ENCODE measurements around the gene NAV3. TPM values are rescaled to one million over a fixed set of nuclear protein-coding genes. Genes with fewer than 3 reads are reported as not detected.

The NAV3 gene
- polyA plus RNA-seq, 1 of the 3 experiments (the other 2 are of a cell fraction) = 10.5 TPM

DNA sequence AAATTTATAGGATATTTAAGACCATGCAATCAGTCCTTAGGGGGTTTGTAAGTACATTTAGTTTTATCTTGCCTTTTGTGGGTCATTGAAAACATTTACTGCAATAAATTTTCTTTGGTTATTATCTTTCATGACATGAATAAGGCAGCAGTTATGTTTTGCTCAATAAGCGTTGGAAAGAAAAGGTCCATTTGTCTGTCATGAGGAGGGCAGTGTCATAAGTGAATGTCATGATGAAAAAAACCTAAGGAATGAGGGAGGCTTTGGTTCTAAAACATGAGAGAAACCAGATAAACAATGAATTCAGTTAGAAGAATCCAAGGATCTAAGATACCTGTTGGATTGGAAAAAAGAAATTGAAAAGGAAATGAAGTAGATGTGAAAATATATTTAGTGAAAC lies 209.4 kb downstream of the NAV3 start:
- TF ChIP-seq FOSL2 (IDR thresholded peaks at IDR 0.05; ENCODE audit: borderline replicate concordance, low read depth) = no peak
- TF ChIP-seq GABPA (IDR thresholded peaks at IDR 0.05; ENCODE audit: low read depth) = no peak
- TF ChIP-seq TCF12 (IDR thresholded peaks at IDR 0.05) = no peak
- TF ChIP-seq GATA2 (CRISPR knock-in tag; IDR thresholded peaks at IDR 0.05) = no peak
- TF ChIP-seq NFIC (IDR thresholded peaks at IDR 0.05; ENCODE audit: borderline replicate concordance) = no peak
- TF ChIP-seq, protein P1, sequence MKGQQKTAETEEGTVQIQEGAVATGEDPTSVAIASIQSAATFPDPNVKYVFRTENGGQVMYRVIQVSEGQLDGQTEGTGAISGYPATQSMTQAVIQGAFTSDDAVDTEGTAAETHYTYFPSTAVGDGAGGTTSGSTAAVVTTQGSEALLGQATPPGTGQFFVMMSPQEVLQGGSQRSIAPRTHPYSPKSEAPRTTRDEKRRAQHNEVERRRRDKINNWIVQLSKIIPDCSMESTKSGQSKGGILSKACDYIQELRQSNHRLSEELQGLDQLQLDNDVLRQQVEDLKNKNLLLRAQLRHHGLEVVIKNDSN (IDR thresholded peaks at IDR 0.05; ENCODE audit: borderline replicate concordance, low read depth) = no peak
- no peak for TF ChIP-seq FOXJ3 (CRISPR knock-in tag; IDR thresholded peaks at IDR 0.05)
- Histone ChIP-seq H2AFZ (ENCODE audit: low read depth) (no peak overlapping the region), H3K36me3 (replicated peaks in 1 of 2; ENCODE audit: control insufficient read depth in 1 of 2, insufficient read depth in 2 of 2, low read length in 1 of 2) (peaks cover 5 to 7% of the 10 kb centered on the region in 2 experiments), H3K9me2 (no peaks in the 10 kb centered on the region), H3K27ac (ENCODE audit: low read depth in 2 of 2, low read length in 1 of 2) (no peak overlapping the region), H3K79me2 (ENCODE audit: insufficient read depth) (peaks cover 15% of the 10 kb centered on the region; the same call in 1 of the 2 replicates), H3K4me3 (ENCODE audit: low read depth in 2 of 2, low read length in 1 of 2) (no peak overlapping the region), H4K20me1 (ENCODE audit: insufficient read depth) (no peaks in the 10 kb centered on the region), H3F3A (replicated peaks; ENCODE audit: insufficient read depth) (no peaks in the 10 kb centered on the region), H3K9me3 (no peaks in the 10 kb centered on the region), H3K27me3 (ENCODE audit: insufficient read depth) (no peaks in the 10 kb centered on the region), H3K4me2 (no peak overlapping the region), H3K4me1 (ENCODE audit: control insufficient read depth in 1 of 2, insufficient read depth in 2 of 2, low read depth in 1 of 2, low read length in 1 of 2) (peaks cover 0 to 6% of the 10 kb centered on the region in 2 experiments; a peak in 2 of 4 replicates), H3K9ac (no peak overlapping the region)
- CTCF ChIA-PET = no interaction called here
- no peak for DNase-seq
- POLR2A ChIA-PET = no interaction called here
- WGBS (ENCODE audit: low lambda C conversion rate) = 97% methylated on average over 1 of the region's 1 CpG

DNA sequence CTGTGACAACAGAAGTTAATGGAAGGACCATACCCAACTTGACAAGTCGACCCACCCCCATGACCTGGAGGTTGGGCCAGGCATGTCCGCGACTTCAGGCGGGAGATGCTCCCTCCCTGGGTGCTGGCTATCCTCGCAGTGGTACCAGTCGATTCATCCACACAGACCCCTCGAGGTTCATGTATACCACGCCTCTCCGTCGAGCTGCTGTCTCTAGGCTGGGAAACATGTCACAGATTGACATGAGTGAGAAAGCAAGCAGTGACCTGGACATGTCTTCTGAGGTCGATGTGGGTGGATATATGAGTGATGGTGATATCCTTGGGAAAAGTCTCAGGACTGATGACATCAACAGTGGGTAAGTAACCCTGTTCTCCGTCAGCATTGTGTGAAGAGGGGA lies 220.1 kb downstream of the NAV3 start:
- H3K4me3 ChIP-seq (ENCODE audit: low read depth in 2 of 2, low read length in 1 of 2) = no peak overlapping the region
- ChIA-PET POLR2A (no interaction called here), CTCF (no interaction called here)
- H3F3A ChIP-seq (replicated peaks; ENCODE audit: insufficient read depth) = no peaks in the 10 kb centered on the region
- H3K4me2 ChIP-seq = no peak overlapping the region
- H3K9me3 ChIP-seq = no peaks in the 10 kb centered on the region
- H3K79me2 ChIP-seq (ENCODE audit: insufficient read depth) = peaks cover 7% of the 10 kb centered on the region; the same call in 1 of the 2 replicates
- H3K27ac ChIP-seq (ENCODE audit: low read depth in 2 of 2, low read length in 1 of 2) = no peak overlapping the region; a peak in 1 of 4 replicates
- no peak overlapping the region for H3K9ac ChIP-seq
- H2AFZ ChIP-seq (ENCODE audit: low read depth) = no peak overlapping the region
- peaks cover 8 to 25% of the 10 kb centered on the region in 2 experiments for H3K36me3 ChIP-seq (replicated peaks in 1 of 2; ENCODE audit: control insufficient read depth in 1 of 2, insufficient read depth in 2 of 2, low read length in 1 of 2)
- no peaks in the 10 kb centered on the region for H3K9me2 ChIP-seq
- no peaks in the 10 kb centered on the region for H4K20me1 ChIP-seq (ENCODE audit: insufficient read depth)
- TF ChIP-seq SIN3A (IDR thresholded peaks at IDR 0.05; ENCODE audit: borderline replicate concordance, low read depth, low read length) = no peak
- TF ChIP-seq YY1 (IDR thresholded peaks at IDR 0.05; ENCODE audit: low read depth) = no peak
- TF ChIP-seq FOSL2 (IDR thresholded peaks at IDR 0.05; ENCODE audit: borderline replicate concordance, low read depth) = no peak
- TF ChIP-seq FOXJ3 (CRISPR knock-in tag; IDR thresholded peaks at IDR 0.05) = no peak
- TF ChIP-seq, protein P2, sequence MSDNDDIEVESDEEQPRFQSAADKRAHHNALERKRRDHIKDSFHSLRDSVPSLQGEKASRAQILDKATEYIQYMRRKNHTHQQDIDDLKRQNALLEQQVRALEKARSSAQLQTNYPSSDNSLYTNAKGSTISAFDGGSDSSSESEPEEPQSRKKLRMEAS (IDR thresholded peaks at IDR 0.05; ENCODE audit: low read depth) = no peak
- TF ChIP-seq, protein P1 (IDR thresholded peaks at IDR 0.05; ENCODE audit: borderline replicate concordance, low read depth) = no peak
- no peak for TF ChIP-seq RFX5 (IDR thresholded peaks at IDR 0.05; ENCODE audit: low read length)
- TF ChIP-seq TAF1 (IDR thresholded peaks at IDR 0.05; ENCODE audit: borderline replicate concordance, low read depth, low read length) = no peak
- no peak for TF ChIP-seq GABPA (IDR thresholded peaks at IDR 0.05; ENCODE audit: low read depth)
- TF ChIP-seq CHD2 (IDR thresholded peaks at IDR 0.05; ENCODE audit: low read length, partially characterized antibody) = no peak
- TF ChIP-seq, protein P3, sequence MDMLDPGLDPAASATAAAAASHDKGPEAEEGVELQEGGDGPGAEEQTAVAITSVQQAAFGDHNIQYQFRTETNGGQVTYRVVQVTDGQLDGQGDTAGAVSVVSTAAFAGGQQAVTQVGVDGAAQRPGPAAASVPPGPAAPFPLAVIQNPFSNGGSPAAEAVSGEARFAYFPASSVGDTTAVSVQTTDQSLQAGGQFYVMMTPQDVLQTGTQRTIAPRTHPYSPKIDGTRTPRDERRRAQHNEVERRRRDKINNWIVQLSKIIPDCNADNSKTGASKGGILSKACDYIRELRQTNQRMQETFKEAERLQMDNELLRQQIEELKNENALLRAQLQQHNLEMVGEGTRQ (IDR thresholded peaks at IDR 0.05; ENCODE audit: borderline replicate concordance, low read depth, low read length) = no peak
- TF ChIP-seq, protein P4, sequence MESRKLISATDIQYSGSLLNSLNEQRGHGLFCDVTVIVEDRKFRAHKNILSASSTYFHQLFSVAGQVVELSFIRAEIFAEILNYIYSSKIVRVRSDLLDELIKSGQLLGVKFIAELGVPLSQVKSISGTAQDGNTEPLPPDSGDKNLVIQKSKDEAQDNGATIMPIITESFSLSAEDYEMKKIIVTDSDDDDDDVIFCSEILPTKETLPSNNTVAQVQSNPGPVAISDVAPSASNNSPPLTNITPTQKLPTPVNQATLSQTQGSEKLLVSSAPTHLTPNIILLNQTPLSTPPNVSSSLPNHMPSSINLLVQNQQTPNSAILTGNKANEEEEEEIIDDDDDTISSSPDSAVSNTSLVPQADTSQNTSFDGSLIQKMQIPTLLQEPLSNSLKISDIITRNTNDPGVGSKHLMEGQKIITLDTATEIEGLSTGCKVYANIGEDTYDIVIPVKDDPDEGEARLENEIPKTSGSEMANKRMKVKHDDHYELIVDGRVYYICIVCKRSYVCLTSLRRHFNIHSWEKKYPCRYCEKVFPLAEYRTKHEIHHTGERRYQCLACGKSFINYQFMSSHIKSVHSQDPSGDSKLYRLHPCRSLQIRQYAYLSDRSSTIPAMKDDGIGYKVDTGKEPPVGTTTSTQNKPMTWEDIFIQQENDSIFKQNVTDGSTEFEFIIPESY (IDR thresholded peaks at IDR 0.05; ENCODE audit: borderline replicate concordance, low read depth) = no peak
- H3K27me3 ChIP-seq (ENCODE audit: insufficient read depth) = no peaks in the 10 kb centered on the region
- no peaks in the 10 kb centered on the region for H3K4me1 ChIP-seq (ENCODE audit: control insufficient read depth in 1 of 2, insufficient read depth in 2 of 2, low read depth in 1 of 2, low read length in 1 of 2)
- DNase-seq = no peak
- 89% methylated on average over 12 of the region's 12 CpGs for WGBS (ENCODE audit: low lambda C conversion rate)
